ENCODE measurements around the gene POLR2L.
A peak's percentile ranks its signal among the peaks of the same experiment; 100 is the strongest.

The POLR2L gene

DNA sequence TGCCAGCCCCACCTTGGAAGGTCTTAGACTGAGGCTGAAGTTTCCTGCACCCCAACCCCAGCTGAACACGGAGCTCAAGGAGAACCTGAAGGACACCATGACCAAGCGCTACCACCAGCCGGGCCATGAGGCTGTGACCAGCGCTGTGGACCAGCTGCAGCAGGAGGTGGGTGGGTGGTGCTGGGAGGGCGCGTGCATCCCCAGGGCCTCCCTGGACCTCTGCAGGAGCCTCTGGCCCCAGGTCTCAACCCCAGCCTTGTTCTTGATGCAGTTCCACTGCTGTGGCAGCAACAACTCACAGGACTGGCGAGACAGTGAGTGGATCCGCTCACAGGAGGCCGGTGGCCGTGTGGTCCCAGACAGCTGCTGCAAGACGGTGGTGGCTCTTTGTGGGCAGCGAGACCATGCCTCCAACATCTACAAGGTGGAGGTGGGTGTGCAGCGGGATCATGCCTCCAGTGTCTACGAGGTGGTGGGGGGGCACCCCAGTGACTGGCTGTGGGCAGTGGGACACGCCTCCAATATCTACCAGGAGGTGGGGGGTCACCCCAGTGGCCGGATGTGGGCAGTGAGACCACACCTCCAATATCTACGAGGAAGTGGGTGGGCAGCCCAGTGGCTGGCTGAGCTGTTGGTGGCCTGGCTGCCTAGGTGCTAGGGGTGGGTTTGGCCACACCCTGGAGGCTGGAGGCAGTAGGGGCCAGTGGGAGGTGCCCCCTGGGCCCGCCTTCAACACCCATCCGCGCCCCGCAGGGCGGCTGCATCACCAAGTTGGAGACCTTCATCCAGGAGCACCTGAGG lies 4.9 kb downstream of the POLR2L start:
- no peak for DNase-seq

GRCh38 chr11:836700-837099 lies 5.6 kb downstream of the POLR2L start:
- DNase-seq = no peak

- DNase-seq = no peak
Measured at GRCh38 chr11:836274-836673, 6.1 kb downstream of the POLR2L start.

- peak; percentile 34 to 51 for DNase-seq
Measured at GRCh38 chr11:834371-835316, 7.7 kb downstream of the POLR2L start.

DNA sequence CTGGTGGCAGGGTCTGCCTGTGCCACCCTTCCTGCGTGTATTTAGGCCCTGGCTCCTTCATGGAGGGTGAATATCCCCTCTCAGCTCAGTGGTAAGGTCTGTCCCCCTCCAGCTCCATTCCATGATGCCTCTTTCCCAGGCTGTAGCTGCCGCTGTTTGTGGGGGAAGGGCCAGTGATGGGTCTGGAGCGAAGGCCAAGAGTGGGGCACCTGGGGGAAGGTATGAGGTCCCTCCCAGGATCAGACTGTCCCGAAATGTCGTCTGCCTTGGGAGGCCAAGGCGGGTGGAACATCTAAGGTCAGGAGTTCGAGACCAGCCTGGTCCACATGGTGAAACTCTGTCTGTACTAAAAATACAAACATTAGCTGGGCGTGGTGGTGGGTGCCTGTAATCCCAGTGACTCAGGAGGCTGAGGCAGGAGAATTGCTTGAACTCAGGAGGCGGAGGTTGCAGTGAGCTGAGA lies 8.4 kb downstream of the POLR2L start:
- DNase-seq = no peak

- peak; percentile 49 to 58 for DNase-seq
Measured at GRCh38 chr11:833114-833791, 9.1 kb downstream of the POLR2L start.

DNA sequence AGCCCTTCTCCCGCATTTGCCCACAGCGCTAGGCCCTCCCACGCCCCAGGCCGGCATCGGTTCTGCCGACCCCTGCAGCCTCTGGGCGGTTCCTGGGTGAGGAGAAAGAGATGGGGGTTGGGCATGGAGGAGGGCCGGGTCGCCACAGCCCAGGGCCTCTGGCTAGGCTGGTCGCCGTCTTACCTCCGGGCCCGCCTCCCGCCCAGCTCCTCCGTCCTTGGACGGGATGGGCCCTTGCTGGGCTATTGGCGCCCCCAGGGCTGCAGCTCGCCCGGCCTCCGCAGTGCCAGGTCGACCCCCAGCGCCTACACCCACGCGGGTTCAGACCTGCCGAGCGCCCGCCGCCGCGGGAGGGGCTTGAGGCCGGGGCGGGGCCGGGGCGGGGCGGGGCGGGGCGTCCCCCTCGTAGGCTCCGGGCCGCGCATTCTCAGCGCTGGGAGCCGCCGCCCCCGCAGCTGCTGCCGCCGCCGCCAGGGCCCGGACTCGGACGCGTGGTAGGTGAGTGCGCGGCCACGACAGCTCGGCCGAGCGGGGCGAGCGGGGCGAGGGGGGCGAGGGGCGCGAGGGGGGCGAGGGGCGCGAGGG lies 9.7 kb downstream of the POLR2L start, which contains the start of gene CD151:
CD151 (plus strand) TSS at position 424 of the 585 bp plus-strand sequence. CDS start 3,118 bp downstream, outside the sequence.
- peak; percentile 55 to 68 for DNase-seq

GRCh38 chr11:831961-832528 lies 10.3 kb downstream of the POLR2L start:
- no peak for DNase-seq

GRCh38 chr11:831118-831864 lies 11.0 kb downstream of the POLR2L start:
- no peak for DNase-seq

GRCh38 chr11:830295-831117 lies 11.8 kb downstream of the POLR2L start:
- DNase-seq = peak; percentile 34 to 37

DNA sequence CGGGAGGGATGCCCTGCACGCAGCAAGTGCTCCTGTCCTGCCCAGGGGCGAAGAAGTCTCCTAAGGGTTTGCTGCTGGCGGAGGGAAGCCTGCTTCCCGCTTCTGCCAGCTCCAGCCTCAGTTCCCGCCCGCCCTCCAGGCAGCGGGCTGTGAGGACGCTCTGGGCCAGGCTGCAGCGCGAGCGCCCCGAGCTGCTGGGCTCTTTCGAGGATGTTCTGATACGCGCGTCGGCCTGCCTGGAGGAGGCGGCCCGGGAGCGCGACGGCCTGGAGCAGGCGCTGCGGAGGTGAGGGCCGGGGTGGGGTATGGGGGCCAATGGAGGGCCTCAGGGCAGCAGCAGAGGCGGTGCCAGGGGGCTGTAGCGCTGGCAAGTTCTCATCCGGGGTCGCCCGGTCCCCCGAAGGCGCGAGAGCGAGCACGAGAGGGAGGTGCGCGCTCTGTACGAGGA lies 12.5 kb downstream of the POLR2L start:
- DNase-seq = no peak

DNA sequence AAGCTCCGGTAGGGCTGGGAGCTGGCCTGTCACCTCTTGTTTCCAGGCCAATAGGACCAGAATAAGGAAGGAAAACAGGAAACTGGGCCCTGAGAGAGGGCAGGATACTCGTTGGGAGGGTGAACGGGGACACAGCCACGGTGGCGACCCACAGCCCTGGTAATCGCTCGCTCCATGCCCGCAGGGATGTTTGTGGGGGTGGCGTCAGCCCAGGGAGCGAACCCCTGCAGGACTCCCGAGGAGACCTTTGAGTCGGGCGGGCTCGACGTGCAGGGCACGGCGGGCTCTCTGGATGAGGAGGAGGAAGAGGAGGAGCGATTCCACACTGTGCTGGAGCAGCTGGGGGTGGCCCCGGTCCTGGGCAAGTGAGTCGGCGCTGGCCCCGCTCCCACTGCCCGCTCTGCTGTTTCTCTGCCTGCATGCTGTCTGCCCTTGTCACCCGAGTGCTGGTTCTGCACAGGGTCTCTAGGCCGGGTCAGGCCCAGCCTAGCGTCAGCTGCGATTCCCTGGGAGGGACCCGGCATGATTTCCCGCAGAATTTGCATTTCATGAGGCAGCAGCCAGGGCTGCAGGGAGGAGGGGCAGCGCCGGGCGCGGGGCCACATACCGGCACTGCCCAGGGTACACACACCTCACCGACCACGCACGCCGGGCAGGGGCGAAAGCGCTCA lies 13.0 kb downstream of the POLR2L start:
- no peak for DNase-seq

- no peak for DNase-seq
Measured at GRCh38 chr11:828506-829175, 13.7 kb downstream of the POLR2L start.

DNA sequence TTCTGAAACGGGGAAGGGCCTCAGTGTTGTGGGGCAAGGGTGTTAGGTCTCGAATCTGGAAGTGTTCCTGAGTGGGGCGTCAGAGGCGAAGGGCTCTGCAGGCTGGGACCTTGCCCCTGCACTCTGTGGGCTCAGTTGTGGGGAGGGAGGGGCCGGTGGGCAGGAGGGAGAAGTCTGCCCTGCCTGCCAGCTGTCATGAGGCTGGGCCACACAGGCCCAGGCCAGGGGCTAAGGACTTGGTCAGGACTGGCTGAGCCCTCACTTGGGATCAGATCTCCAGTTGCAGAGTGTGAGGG lies 14.5 kb downstream of the POLR2L start, which contains the start of gene CRACR2B:
CRACR2B (plus strand) TSS at position 23 of the 296 bp plus-strand sequence. CDS start 689 bp downstream, outside the sequence.
- DNase-seq = no peak

DNA sequence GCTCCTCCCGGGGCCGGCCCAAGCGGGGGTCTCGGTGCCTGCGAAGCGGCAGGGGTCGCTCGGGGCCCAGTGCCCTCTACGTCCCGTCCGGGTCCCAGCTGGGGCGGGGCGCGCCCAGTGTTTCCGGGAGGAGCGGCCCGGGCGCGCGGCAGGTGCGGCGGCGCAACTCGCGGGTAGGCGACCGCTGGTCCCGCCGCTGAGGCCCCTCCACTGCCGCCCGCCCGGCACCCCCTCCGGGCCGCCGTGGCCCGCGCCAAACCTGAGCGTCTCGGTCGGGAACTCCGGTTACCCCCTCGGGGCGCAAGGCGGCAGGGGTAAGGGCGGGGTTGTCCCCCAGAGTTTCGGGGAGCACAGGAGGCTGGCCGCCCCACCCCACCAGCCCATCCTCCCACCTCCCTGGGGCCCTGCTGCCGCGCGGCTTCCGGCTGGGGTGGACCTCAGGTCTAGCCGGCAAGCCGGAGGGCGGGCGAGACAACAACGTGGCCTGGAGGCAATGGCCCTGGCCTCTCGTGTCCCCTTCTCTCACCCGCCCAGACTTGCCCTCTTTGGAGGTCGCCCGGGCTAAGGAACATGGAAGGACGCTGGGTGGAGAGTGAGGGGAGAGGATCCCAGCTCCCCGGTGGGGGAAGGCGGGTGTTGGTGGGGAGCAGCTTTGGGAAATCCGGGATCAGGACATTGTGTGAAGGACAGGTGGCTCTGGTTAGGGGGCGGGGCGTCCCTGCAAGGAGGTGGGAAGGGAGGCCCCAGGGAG lies 15.0 kb downstream of the POLR2L start:
- DNase-seq = no peak

- DNase-seq = no peak
Measured at GRCh38 chr11:826836-827145, 15.5 kb downstream of the POLR2L start.

DNA sequence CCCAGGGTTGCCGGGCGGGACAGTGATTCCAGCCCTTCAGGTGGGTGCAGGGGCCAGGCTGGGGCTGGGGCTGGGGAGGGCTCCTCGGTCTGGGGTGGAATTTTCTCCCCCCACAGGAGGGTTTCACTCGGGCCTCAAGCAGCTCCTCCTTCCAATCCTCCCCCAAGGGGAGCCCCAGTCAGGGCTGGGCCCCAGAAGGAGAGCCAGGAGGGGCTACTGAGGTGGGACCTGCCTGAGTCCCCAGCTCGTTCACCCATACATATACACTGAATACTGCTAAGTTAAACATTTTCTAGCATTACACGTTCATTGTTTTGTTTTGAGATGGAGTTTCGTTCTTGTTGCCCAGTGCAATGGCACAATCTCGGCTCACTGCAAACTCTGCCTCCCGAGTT lies 16.1 kb downstream of the POLR2L start:
- DNase-seq = no peak

DNA sequence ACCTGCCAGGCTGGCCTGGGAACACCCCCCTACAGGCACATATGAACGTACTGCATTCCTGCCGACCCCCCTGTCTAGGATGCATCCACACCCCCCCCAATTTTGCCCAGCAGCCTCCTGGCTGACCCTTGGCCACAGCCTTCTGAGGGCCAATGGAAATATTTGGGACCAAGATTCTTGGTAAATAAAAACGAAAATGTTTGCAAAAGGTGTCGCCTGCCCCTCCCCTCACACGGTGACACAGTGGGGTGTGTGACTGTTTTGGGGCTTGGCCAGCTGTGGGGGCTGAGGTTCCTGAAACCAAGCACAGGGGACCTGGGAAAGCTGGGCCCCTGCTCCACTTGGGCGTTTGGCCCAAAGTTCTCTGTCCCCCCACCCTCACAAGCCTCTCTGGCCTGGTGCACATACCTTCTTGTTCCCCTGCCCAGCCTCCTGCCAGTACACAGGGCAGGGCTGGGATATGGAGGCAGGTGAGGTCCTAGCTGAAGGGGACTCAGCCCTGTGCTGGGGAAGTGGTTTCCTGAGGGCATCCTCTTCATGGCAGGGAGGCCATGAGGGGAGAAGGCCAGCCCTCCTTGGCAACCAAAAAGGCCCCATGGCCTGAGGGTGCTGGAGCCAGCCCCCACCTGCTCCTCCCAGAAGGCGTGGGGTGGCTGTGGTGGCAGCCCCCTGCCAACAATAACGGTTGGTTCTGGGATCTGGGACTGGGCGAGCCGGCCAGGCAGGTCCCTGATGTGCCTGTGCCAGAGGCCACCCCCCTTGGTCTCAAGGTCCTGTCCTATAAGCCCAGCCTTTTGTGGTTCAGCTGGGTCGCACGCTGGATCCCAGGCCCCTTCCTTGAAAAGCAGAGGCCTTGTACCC lies 16.7 kb downstream of the POLR2L start:
- no peak for DNase-seq
